HepG2 (cell line): Measurements from ENCODE around the gene CTIF. TPM values are rescaled to one million over a fixed set of nuclear protein-coding genes. Genes with fewer than 3 reads are reported as not detected.
A peak's percentile ranks its signal among the peaks of the same experiment; 100 is the strongest.

Source experiments
- ATAC-seq: fragments of 200-7000 bp; cut with Tn5 transposase; 3 replicates; pipeline ENCODE4 v1.9.1; 2020; ENCODE audit warnings: mild to moderate bottlenecking, moderate library complexity
- BruUV-seq: library from RNA; stranded (reverse); fragments of 400-500 nt; replicated peaks from 2 replicates; lab custom pipeline; 2021; lab: Mats Ljungman, UMichigan
- CTCF ChIA-PET: fragments of 300-600 bp; formaldehyde crosslinking; extraction: SDS; loops from one replicate; lab custom pipeline; 2021; ENCODE audit warnings: low total read pairs, inconsistent platforms, low intra/inter-chr PET ratio; lab: Yijun Ruan, JAX
- POLR2A ChIA-PET: fragments of 350-600 bp; sonication (Branson Sonifier 250); formaldehyde crosslinking; loops from one replicate; lab custom pipeline; 2020; ENCODE audit warnings: antibody characterized with exemption, inconsistent platforms; lab: Yijun Ruan, JAX
- DNase-seq: peaks from one replicate; pipeline ENCODE4 v3.0.0-alpha.2; 2015; ENCODE audit warnings: low spot score
- FAIRE-seq: peaks from 3 replicates; lab custom pipeline; 2011; peaks lifted over from hg19 to GRCh38; lab: Jason Lieb, UNC
- H2AFZ ChIP-seq: one replicate; pipeline ENCODE4 v1.6.1; 2011; ENCODE audit warnings: low read length, inconsistent platforms
- H3K27ac ChIP-seq: fragments of 300-600 bp; 3 replicates; pipeline ENCODE4 v1.8.0; 2011; ENCODE audit warnings: mixed run types, mild to moderate bottlenecking, mixed read lengths, low read length, inconsistent platforms; ENCODE audit not compliant: insufficient read depth; ENCODE audit errors: extremely low read length
- H3K27me3 ChIP-seq, 2 experiments: fragments of 200-600 bp in 1 of 2; 2 replicates in 1 of 2; 3 replicates in 1 of 2; pipeline versions ENCODE4 v1.6.0 to v1.8.0; 2011; ENCODE audit warnings: low read length in 2 of 2, mild to moderate bottlenecking in 2 of 2, moderate library complexity in 2 of 2, inconsistent platforms in 1 of 2; ENCODE audit not compliant: insufficient read depth in 2 of 2, control insufficient read depth in 1 of 2
- H3K36me3 ChIP-seq, 2 experiments: fragments of 200-600 bp in 1 of 2; replicated peaks in 1 of 2; 2 replicates in 1 of 2; 3 replicates in 1 of 2; pipeline versions ENCODE4 v1.5.1 to v1.8.0; 2011; ENCODE audit warnings: low read length in 2 of 2, inconsistent platforms in 1 of 2; ENCODE audit not compliant: insufficient read depth in 2 of 2, control insufficient read depth in 1 of 2
- H3K4me1 ChIP-seq: 2 replicates; pipeline ENCODE4 v1.5.1; 2012; ENCODE audit warnings: low read length, inconsistent platforms; ENCODE audit not compliant: insufficient read depth
- H3K4me2 ChIP-seq: 2 replicates; pipeline ENCODE4 v1.6.0; 2011; ENCODE audit warnings: low read depth, low read length, inconsistent platforms
- H3K4me3 ChIP-seq, 3 experiments: fragments of 200-600 bp in 1 of 3; sonication (generic), shearing (Covaris generic) in 1 of 3; replicated peaks in 1 of 3; 2 replicates each; pipeline ENCODE4 v1.5.1; 2011 to 2016; ENCODE audit warnings: low read length in 3 of 3, inconsistent platforms in 2 of 3, low read depth in 2 of 3, mild to moderate bottlenecking in 2 of 3, control low read depth in 1 of 3, mixed read lengths in 1 of 3; ENCODE audit not compliant: insufficient read depth in 1 of 3
- H3K79me2 ChIP-seq: one replicate; pipeline ENCODE4 v1.6.1; 2011; ENCODE audit warnings: low read length, inconsistent platforms; ENCODE audit not compliant: insufficient read depth
- H3K9ac ChIP-seq: 2 replicates; pipeline ENCODE4 v1.6.0; 2011; ENCODE audit warnings: mild to moderate bottlenecking, low read depth, low read length, inconsistent platforms; ENCODE audit not compliant: insufficient read depth
- H3K9me3 ChIP-seq: 2 replicates; pipeline ENCODE4 v1.5.1; 2012; ENCODE audit warnings: mild to moderate bottlenecking, low read length
- H4K20me1 ChIP-seq: 2 replicates; pipeline ENCODE4 v1.6.0; 2011; ENCODE audit warnings: inconsistent platforms, mild to moderate bottlenecking, low read length, moderate library complexity; ENCODE audit not compliant: insufficient read depth
- ATF1 ChIP-seq: IDR thresholded peaks from 2 replicates; pipeline ENCODE4 v1.6.1; 2016; ENCODE audit warnings: mild to moderate bottlenecking, control low read depth
- BRD4 ChIP-seq: sonication (generic); formaldehyde crosslinking; IDR thresholded peaks from 2 replicates; pipeline ENCODE4 v1.4.0; 2020; ENCODE audit warnings: missing genetic modification reagents
- RAD51 ChIP-seq: fragments of 450-650 bp; IDR thresholded peaks from 2 replicates; pipeline ENCODE4 v1.6.1; 2016; ENCODE audit warnings: borderline replicate concordance
- RFXAP ChIP-seq: sonication (generic); formaldehyde crosslinking; IDR thresholded peaks from 2 replicates; pipeline ENCODE4 v1.4.0; 2020; ENCODE audit warnings: missing genetic modification reagents, borderline replicate concordance
- THAP11 ChIP-seq: IDR thresholded peaks from 2 replicates; pipeline ENCODE4 v1.6.1; 2016; ENCODE audit warnings: missing biosample characterization, missing genetic modification reagents
- ZBTB1 ChIP-seq: sonication (generic); formaldehyde crosslinking; IDR thresholded peaks from 2 replicates; pipeline ENCODE4 v1.4.0; 2020; ENCODE audit warnings: missing genetic modification reagents, borderline replicate concordance
- WGBS: methylation state at CpG from one replicate; pipeline ENCODE4 v1.1.6; 2017; ENCODE audit warnings: low lambda C conversion rate; 5-methylcytosine and 5-hydroxymethylcytosine counted together
- in situ Hi-C: cut with HindIII; loops from 2 replicates; pipeline ENCODE4 v1.10.0; 2017; ENCODE audit warnings: low pct_unique_long_range_greater_than_20kb; ENCODE audit not compliant: extremely low pct_ligation_motif_present
- intact Hi-C: fragments of 100-400 bp; cut with micrococcal nuclease; formaldehyde crosslinking; loops from one replicate; pipeline ENCODE4 v1.10.0; 2022; ENCODE audit not compliant: unreplicated experiment
- polyA plus RNA-seq, 8 experiments: library from polyadenylated mRNA; depleted of rRNA in 3 of 8; stranded (reverse) in 7 of 8; unstranded in 1 of 8; fragments of >200 nt; fragmentation: Illumina TruSeq in 4 of 8; extraction: Trizol in 4 of 8; gene quantifications; 2 replicates each; pipeline versions ENCODE4 v1.2.1 to v1.2.3, GENCODE V29; 2011 to 2016; ENCODE audit warnings: low read depth in 4 of 8, missing spikeins in 1 of 8, mixed read lengths in 1 of 8; ENCODE audit not compliant: insufficient read depth in 1 of 8
- total RNA-seq, 5 experiments: library from RNA; depleted of rRNA; stranded (reverse); fragments of >200 nt; fragmentation: Illumina TruSeq; extraction: Trizol; gene quantifications; 2 replicates each; pipeline ENCODE4 v1.2.3, GENCODE V29; 2016; ENCODE audit warnings: low read depth in 1 of 5
- TF ChIP-seq, protein P1 (sequence below): sonication (generic); formaldehyde crosslinking; IDR thresholded peaks from 2 replicates; pipeline ENCODE4 v1.8.0; 2022; ENCODE audit warnings: missing genetic modification reagents, mild to moderate bottlenecking, borderline replicate concordance
- TF ChIP-seq, protein P2 (sequence below): sonication (generic); formaldehyde crosslinking; IDR thresholded peaks from 2 replicates; pipeline ENCODE4 v1.4.0; 2020; ENCODE audit warnings: missing genetic modification reagents, mild to moderate bottlenecking, borderline replicate concordance

Gene CTIF
- total and polyA plus RNA-seq, 2 of the 13 experiments (the other 11 are each of a cell fraction or from before 2014, with no cell fraction given): 18.2 to 28.0 TPM

- POLR2A ChIA-PET: no interaction called here
- no peak for FAIRE-seq
- CTCF ChIA-PET: no interaction called here
These were observed 245.0 kb downstream of the CTIF start for GRCh38 chr18:48783616-48784520.

DNA sequence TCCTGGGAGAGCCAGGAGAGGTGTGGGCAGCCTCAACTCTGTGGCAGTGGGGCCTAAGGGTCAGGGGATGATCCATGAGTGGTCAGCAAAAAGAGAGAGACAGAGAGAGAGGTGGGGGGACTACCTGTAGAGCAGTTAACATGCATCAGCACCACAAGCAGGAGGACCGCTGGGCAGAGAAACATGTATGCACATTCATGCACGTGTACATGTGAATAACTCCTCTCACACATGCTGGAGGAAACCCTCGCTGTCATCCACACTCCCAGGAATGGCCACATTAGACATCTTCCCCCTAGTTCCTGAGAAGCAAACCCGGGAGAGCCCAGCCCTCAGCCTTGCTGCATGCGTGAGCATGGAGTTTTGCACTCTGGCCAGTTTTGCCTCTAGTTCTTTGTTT, 245.8 kb downstream of the CTIF start:
- in situ Hi-C loops: loop anchor here (5.0 kb wide), 2 partner anchors 83 to 113 kb away; no protein-coding TSS in a partner anchor
- no TSS peak for BruUV-seq
- Histone ChIP-seq H3K9ac (no peak overlapping the region), H3K4me3 (no peak overlapping the region), H2AFZ (no peak overlapping the region), H3K9me3 (no peaks in the 10 kb centered on the region), H3K79me2 (no peaks in the 10 kb centered on the region), H3K4me2 (no peak overlapping the region), H3K36me3 (peaks cover 0 to 40% of the 10 kb centered on the region in 2 experiments; a peak in 3 of 5 replicates), H4K20me1 (no peaks in the 10 kb centered on the region), H3K27ac (no peak overlapping the region), H3K27me3 (no peaks in the 10 kb centered on the region), H3K4me1 (peaks cover 31% of the 10 kb centered on the region)
- ChIA-PET POLR2A (no interaction called here), CTCF (no interaction called here)
- TF ChIP-seq ZBTB1 (CRISPR knock-in tag): no peak
- no peak for TF ChIP-seq ATF1 (CRISPR knock-in tag)
- TF ChIP-seq, protein P1, sequence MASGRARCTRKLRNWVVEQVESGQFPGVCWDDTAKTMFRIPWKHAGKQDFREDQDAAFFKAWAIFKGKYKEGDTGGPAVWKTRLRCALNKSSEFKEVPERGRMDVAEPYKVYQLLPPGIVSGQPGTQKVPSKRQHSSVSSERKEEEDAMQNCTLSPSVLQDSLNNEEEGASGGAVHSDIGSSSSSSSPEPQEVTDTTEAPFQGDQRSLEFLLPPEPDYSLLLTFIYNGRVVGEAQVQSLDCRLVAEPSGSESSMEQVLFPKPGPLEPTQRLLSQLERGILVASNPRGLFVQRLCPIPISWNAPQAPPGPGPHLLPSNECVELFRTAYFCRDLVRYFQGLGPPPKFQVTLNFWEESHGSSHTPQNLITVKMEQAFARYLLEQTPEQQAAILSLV (CRISPR knock-in tag): no peak
- TF ChIP-seq, protein P2, sequence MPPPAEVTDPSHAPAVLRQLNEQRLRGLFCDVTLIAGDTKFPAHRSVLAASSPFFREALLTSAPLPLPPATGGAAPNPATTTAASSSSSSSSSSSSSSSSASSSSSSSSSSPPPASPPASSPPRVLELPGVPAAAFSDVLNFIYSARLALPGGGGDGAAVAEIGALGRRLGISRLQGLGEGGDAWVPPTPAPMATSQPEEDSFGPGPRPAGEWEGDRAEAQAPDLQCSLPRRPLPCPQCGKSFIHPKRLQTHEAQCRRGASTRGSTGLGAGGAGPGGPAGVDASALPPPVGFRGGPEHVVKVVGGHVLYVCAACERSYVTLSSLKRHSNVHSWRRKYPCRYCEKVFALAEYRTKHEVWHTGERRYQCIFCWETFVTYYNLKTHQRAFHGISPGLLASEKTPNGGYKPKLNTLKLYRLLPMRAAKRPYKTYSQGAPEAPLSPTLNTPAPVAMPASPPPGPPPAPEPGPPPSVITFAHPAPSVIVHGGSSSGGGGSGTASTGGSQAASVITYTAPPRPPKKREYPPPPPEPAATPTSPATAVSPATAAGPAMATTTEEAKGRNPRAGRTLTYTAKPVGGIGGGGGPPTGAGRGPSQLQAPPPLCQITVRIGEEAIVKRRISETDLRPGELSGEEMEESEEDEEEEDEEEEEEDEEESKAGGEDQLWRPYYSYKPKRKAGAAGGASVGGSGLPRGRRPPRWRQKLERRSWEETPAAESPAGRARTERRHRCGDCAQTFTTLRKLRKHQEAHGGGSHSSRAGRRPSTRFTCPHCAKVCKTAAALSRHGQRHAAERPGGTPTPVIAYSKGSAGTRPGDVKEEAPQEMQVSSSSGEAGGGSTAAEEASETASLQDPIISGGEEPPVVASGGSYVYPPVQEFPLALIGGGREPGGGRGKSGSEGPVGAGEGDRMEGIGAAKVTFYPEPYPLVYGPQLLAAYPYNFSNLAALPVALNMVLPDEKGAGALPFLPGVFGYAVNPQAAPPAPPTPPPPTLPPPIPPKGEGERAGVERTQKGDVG (CRISPR knock-in tag): no peak
- ATAC-seq (no peak), DNase-seq (no peak), FAIRE-seq (no peak)
- intact Hi-C loops: loop anchor here (5.0 to 10.0 kb wide), 2 partner anchors 110 to 163 kb away; no protein-coding TSS in a partner anchor
- 86% methylated on average over 3 of the region's 5 CpGs for WGBS

More at GRCh38 chr18:48783616-48784520, 245.0 kb downstream of the CTIF start:
- no peaks in the 10 kb centered on the region for H3K27me3 ChIP-seq
- no peak overlapping the region for H3K4me2 ChIP-seq
- DNase-seq (no peak), ATAC-seq (no peak)
- H3K9ac ChIP-seq: no peak overlapping the region
- no peak overlapping the region for H3K4me3 ChIP-seq
- peaks cover 38% of the 10 kb centered on the region for H3K4me1 ChIP-seq
- 0 out of 2 replicates have a peak, but pooled peaks have one; percentile 25 for TF ChIP-seq BRD4 (CRISPR knock-in tag)
- TF ChIP-seq RAD51: no peak
- no peak for TF ChIP-seq RFXAP (CRISPR knock-in tag)
- TF ChIP-seq THAP11: no peak
- H4K20me1 ChIP-seq: no peaks in the 10 kb centered on the region
- no peaks in the 10 kb centered on the region for H3K79me2 ChIP-seq
- no peak overlapping the region for H3K27ac ChIP-seq
- in situ Hi-C loops (loop anchor here (5.0 kb wide), 2 partner anchors 83 to 113 kb away; no protein-coding TSS in a partner anchor), intact Hi-C loops (loop anchor here (5.0 to 10.0 kb wide), 2 partner anchors 109 to 163 kb away; no protein-coding TSS in a partner anchor)
- H3K9me3 ChIP-seq: no peaks in the 10 kb centered on the region
- no peak overlapping the region for H2AFZ ChIP-seq
- H3K36me3 ChIP-seq: peaks cover 0 to 33% of the 10 kb centered on the region in 2 experiments; a peak in 3 of 5 replicates
- no TSS peak for BruUV-seq
- 95% methylated on average over 24 of the region's 24 CpGs for WGBS
